ENCODE data around the gene TRAK1.

TRAK1 gene

GRCh38 chr3:42148086-42148848, 57.1 kb downstream of the TRAK1 start:
- H3K9me3 ChIP-seq (replicated peaks; ENCODE audit: insufficient read depth, low read length): no peaks in the 10 kb centered on the region
- no peak overlapping the region for H3K4me3 ChIP-seq (ENCODE audit: low read length)
- H3K9ac ChIP-seq (ENCODE audit: low read length): no peak overlapping the region
- H3K36me3 ChIP-seq (replicated peaks; ENCODE audit: insufficient read depth, low read length): no peaks in the 10 kb centered on the region
- no peak overlapping the region for H3K27ac ChIP-seq (ENCODE audit: low read length)
- H3K4me2 ChIP-seq (ENCODE audit: low read depth, low read length): no peak overlapping the region
- H3K9me2 ChIP-seq (replicated peaks; ENCODE audit: insufficient read depth, low read length): no peaks in the 10 kb centered on the region
- peaks cover 56% of the 10 kb centered on the region for H3K79me2 ChIP-seq (ENCODE audit: low read length)
- DNase-seq: no peak
- H3K27me3 ChIP-seq (replicated peaks; ENCODE audit: insufficient read depth, low read length): no peaks in the 10 kb centered on the region
- H3K4me1 ChIP-seq (ENCODE audit: low read length): no peaks in the 10 kb centered on the region
- H4K20me1 ChIP-seq (ENCODE audit: insufficient read depth, low read length): no peaks in the 10 kb centered on the region
- TF ChIP-seq EZH2 (optimal IDR thresholded peaks at IDR 0.05; ENCODE audit: low read depth, low read length) (no peak), EZH2phosphoT487 (IDR thresholded peaks at IDR 0.05; ENCODE audit: low read length) (no peak), CTCF (IDR thresholded peaks at IDR 0.05; ENCODE audit: low read length) (no peak)
- H2AFZ ChIP-seq (ENCODE audit: low read length): no peak overlapping the region
- no peaks in the 10 kb centered on the region for H3F3A ChIP-seq (ENCODE audit: insufficient read depth, low read length)

- H3K4me2 ChIP-seq (ENCODE audit: low read depth, low read length): no peak overlapping the region
- no peaks in the 10 kb centered on the region for H4K20me1 ChIP-seq (ENCODE audit: insufficient read depth, low read length)
Observed at GRCh38 chr3:42148982-42149432, 57.9 kb downstream of the TRAK1 start.

GRCh38 chr3:42149532-42149931, 58.4 kb downstream of the TRAK1 start:
- no peaks in the 10 kb centered on the region for H3K27me3 ChIP-seq (replicated peaks; ENCODE audit: insufficient read depth, low read length)
- H3K79me2 ChIP-seq (ENCODE audit: low read length): peaks cover 59% of the 10 kb centered on the region
- no peaks in the 10 kb centered on the region for H3K4me1 ChIP-seq (ENCODE audit: low read length)
- H3K36me3 ChIP-seq (replicated peaks; ENCODE audit: insufficient read depth, low read length): no peaks in the 10 kb centered on the region
- TF ChIP-seq EZH2phosphoT487 (IDR thresholded peaks at IDR 0.05; ENCODE audit: low read length) (no peak), CTCF (IDR thresholded peaks at IDR 0.05; ENCODE audit: low read length) (no peak), EZH2 (optimal IDR thresholded peaks at IDR 0.05; ENCODE audit: low read depth, low read length) (no peak)
- no peaks in the 10 kb centered on the region for H3K9me2 ChIP-seq (replicated peaks; ENCODE audit: insufficient read depth, low read length)
- no peaks in the 10 kb centered on the region for H3K9me3 ChIP-seq (replicated peaks; ENCODE audit: insufficient read depth, low read length)
- no peak overlapping the region for H3K27ac ChIP-seq (ENCODE audit: low read length)
- H3K4me2 ChIP-seq (ENCODE audit: low read depth, low read length): no peak overlapping the region
- H3K4me3 ChIP-seq (ENCODE audit: low read length): no peak overlapping the region
- no peaks in the 10 kb centered on the region for H3F3A ChIP-seq (ENCODE audit: insufficient read depth, low read length)
- H4K20me1 ChIP-seq (ENCODE audit: insufficient read depth, low read length): no peaks in the 10 kb centered on the region
- no peak overlapping the region for H3K9ac ChIP-seq (ENCODE audit: low read length)
- DNase-seq: no peak
- no peak overlapping the region for H2AFZ ChIP-seq (ENCODE audit: low read length)

More at GRCh38 chr3:42148982-42149432, 57.9 kb downstream of the TRAK1 start:
- no peaks in the 10 kb centered on the region for H3F3A ChIP-seq (ENCODE audit: insufficient read depth, low read length)
- H3K36me3 ChIP-seq (replicated peaks; ENCODE audit: insufficient read depth, low read length): no peaks in the 10 kb centered on the region
- TF ChIP-seq EZH2phosphoT487 (IDR thresholded peaks at IDR 0.05; ENCODE audit: low read length) (no peak), EZH2 (optimal IDR thresholded peaks at IDR 0.05; ENCODE audit: low read depth, low read length) (no peak), CTCF (IDR thresholded peaks at IDR 0.05; ENCODE audit: low read length) (no peak)
- peaks cover 59% of the 10 kb centered on the region for H3K79me2 ChIP-seq (ENCODE audit: low read length)
- H3K27me3 ChIP-seq (replicated peaks; ENCODE audit: insufficient read depth, low read length): no peaks in the 10 kb centered on the region
- H3K9ac ChIP-seq (ENCODE audit: low read length): no peak overlapping the region
- H3K9me2 ChIP-seq (replicated peaks; ENCODE audit: insufficient read depth, low read length): no peaks in the 10 kb centered on the region
- no peaks in the 10 kb centered on the region for H3K9me3 ChIP-seq (replicated peaks; ENCODE audit: insufficient read depth, low read length)
- no peak for DNase-seq
- no peak overlapping the region for H3K4me3 ChIP-seq (ENCODE audit: low read length)
- H2AFZ ChIP-seq (ENCODE audit: low read length): no peak overlapping the region
- no peak overlapping the region for H3K27ac ChIP-seq (ENCODE audit: low read length)
- H3K4me1 ChIP-seq (ENCODE audit: low read length): no peaks in the 10 kb centered on the region

Measured in MM.1S (cell line).